Gastroesophageal sphincter (tissue), 3 donors: ENCODE data around the gene HIVEP2.

Source experiments
- CTCF ChIP-seq, 4 experiments: fragments of 200-600 bp in 2 of 4; fragments of 450-650 bp in 2 of 4; sonication (generic) in 1 of 4; IDR thresholded peaks; one replicate each; pipeline ENCODE4 v1.5.1; 2017 to 2019; ENCODE audit warnings: antibody characterized with exemption in 4 of 4, mild to moderate bottlenecking in 2 of 4, moderate library complexity in 2 of 4
- EP300 ChIP-seq: sonication (generic); formaldehyde crosslinking; IDR thresholded peaks from one replicate; pipeline ENCODE4 v1.6.1; 2017; ENCODE audit warnings: antibody characterized with exemption, mild to moderate bottlenecking
- POLR2A ChIP-seq, 2 donors: fragments of 450-650 bp; IDR thresholded peaks; one replicate each; pipeline ENCODE4 v1.6.1; 2017; ENCODE audit warnings: antibody characterized with exemption in 2 of 2, mild to moderate bottlenecking in 2 of 2, moderate library complexity in 1 of 2
- POLR2AphosphoS5 ChIP-seq: sonication (generic); formaldehyde crosslinking; IDR thresholded peaks from one replicate; pipeline ENCODE4 v1.6.1; 2017; ENCODE audit warnings: antibody characterized with exemption

GRCh38 chr6:142726616-142727015 is 218.4 kb downstream of the HIVEP2 start:
- TF ChIP-seq CTCF (IDR thresholded peaks at IDR 0.05) = no peak
- no peak for TF ChIP-seq POLR2AphosphoS5
- no peak for TF ChIP-seq EP300
- TF ChIP-seq POLR2A (IDR thresholded peaks at IDR 0.05) = no peak
